ENCODE results near the gene PUS3. TPM values are rescaled to one million over a fixed set of nuclear protein-coding genes. Genes with fewer than 3 reads are reported as not detected.

PUS3 gene, protein sequence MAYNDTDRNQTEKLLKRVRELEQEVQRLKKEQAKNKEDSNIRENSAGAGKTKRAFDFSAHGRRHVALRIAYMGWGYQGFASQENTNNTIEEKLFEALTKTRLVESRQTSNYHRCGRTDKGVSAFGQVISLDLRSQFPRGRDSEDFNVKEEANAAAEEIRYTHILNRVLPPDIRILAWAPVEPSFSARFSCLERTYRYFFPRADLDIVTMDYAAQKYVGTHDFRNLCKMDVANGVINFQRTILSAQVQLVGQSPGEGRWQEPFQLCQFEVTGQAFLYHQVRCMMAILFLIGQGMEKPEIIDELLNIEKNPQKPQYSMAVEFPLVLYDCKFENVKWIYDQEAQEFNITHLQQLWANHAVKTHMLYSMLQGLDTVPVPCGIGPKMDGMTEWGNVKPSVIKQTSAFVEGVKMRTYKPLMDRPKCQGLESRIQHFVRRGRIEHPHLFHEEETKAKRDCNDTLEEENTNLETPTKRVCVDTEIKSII
- 12.7 TPM for total RNA-seq (2013)
- 1 to 10 TPM; 2.0 to 5.3 (median 3.1) TPM for polyA plus RNA-seq
- 2.5 and 4.0 TPM in 2 replicates for polyA minus RNA-seq
- 2.3 to 7.4 (median 4.8) reads per million in 11 experiments for total RNA-seq

DNA sequence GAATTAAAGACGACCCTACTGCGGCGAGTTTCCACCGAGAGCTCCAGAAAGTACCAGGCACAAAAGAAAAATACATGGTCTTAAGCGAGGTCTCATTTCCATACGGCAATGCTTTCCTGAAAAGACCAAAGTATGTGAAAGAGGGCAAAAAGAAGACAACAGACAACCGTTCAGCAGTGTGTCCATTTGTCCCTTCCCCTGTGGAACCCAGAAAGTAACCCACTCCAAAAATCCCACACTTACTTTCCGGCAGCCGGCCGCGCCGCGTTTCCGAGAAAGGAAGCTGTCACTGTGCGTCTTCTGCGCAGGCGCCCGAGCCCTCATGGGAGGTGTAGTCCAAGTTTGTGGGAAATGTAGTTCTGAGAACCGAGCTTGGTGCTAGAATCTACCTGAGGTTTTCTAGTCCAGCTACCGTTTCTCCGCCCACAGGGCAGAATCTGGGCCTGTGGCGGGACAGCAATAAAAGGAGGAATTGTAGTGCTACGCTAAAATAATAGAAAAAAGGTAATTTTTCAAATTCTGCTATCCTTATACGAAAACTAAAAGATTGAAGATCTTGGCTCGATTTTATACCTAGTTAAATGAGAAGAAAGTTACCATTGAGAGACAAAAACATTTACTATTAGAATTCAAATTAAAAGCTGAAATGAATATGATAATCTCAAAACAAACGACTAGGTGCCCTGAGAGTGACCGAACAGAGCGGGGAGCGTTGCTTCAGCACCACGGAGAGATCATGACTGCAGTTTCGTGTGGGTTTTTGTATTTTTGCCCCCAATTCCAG is at the start of gene PUS3:
Gene PUS3 (minus strand): TSS at position 280 of the 784 bp plus-strand sequence. CDS start 6,922 bp downstream, outside the sequence.
- peak; percentile 71 to 78 (median 72) for DNase-seq
- Mint-ChIP-seq H3K27ac (peak within 1 kb of the TSS; percentile 81 to 91 (median 90)), H3K4me3 (peak within 1 kb of the TSS; percentile 86 to 96), H3K27me3 (ENCODE audit: low read depth in 3 of 3) (peaks cover 33 to 42% (median 41%) of the 10 kb centered on the region in 3 donors), H3K9me3 (peaks cover 0 to 22% (median 14%) of the 10 kb centered on the region in 7 donors), H3K36me3 (peaks cover 19 to 24% of the 10 kb centered on the region in 2 donors), H3K4me1 (peaks cover 21% of the 10 kb centered on the region)
- intact Hi-C loops (cut with micrococcal nuclease), result loop anchor here in 1 of 2 donors (2.0 kb wide), 1 partner anchor 16 kb away; the partner anchor contains the start of gene HYLS1
- peak within 1 kb of the TSS; percentile 93 for H2AFZ ChIP-seq (ENCODE audit: insufficient read depth, low read depth, low read length, poor library complexity, severe bottlenecking)
- TF ChIP-seq, protein P1, sequence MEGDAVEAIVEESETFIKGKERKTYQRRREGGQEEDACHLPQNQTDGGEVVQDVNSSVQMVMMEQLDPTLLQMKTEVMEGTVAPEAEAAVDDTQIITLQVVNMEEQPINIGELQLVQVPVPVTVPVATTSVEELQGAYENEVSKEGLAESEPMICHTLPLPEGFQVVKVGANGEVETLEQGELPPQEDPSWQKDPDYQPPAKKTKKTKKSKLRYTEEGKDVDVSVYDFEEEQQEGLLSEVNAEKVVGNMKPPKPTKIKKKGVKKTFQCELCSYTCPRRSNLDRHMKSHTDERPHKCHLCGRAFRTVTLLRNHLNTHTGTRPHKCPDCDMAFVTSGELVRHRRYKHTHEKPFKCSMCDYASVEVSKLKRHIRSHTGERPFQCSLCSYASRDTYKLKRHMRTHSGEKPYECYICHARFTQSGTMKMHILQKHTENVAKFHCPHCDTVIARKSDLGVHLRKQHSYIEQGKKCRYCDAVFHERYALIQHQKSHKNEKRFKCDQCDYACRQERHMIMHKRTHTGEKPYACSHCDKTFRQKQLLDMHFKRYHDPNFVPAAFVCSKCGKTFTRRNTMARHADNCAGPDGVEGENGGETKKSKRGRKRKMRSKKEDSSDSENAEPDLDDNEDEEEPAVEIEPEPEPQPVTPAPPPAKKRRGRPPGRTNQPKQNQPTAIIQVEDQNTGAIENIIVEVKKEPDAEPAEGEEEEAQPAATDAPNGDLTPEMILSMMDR (IDR thresholded peaks at IDR 0.05), result no peak
- peak within 1 kb of the TSS; percentile 55 to 96 (median 86) for H3K4me3 ChIP-seq (replicated peaks in 1 of 3; ENCODE audit: low read depth in 2 of 3, low read length in 3 of 3)
- peaks cover 16 to 20% of the 10 kb centered on the region in 2 donors for H3K4me1 ChIP-seq (ENCODE audit: control insufficient read depth in 1 of 2, insufficient read depth in 2 of 2, low read length in 2 of 2)
- peaks cover 30 to 37% of the 10 kb centered on the region in 2 donors for H3K27me3 ChIP-seq (ENCODE audit: control insufficient read depth in 2 of 2, insufficient read depth in 2 of 2, low read length in 2 of 2)
- peaks cover 13 to 23% of the 10 kb centered on the region in 2 donors for H3K36me3 ChIP-seq (replicated peaks in 1 of 2; ENCODE audit: control insufficient read depth in 1 of 2, insufficient read depth in 2 of 2, low read length in 2 of 2)
- peaks cover 31% of the 10 kb centered on the region for H3K79me2 ChIP-seq (ENCODE audit: insufficient read depth, low read length)
- peaks cover 0 to 16% of the 10 kb centered on the region in 2 donors for H3K9me3 ChIP-seq (replicated peaks in 1 of 2; ENCODE audit: control insufficient read depth in 1 of 2, insufficient read depth in 1 of 2, low read length in 2 of 2)
- H3K4me2 ChIP-seq (replicated peaks; ENCODE audit: extremely low read depth, low read length, poor library complexity, severe bottlenecking), result peak within 1 kb of the TSS; percentile 92
- H3K9ac ChIP-seq (ENCODE audit: insufficient read depth, low read length, poor library complexity, severe bottlenecking), result peak within 1 kb of the TSS; percentile 69
- WGBS (ENCODE audit: insufficient coverage), result 0% methylated on average over 9 of the region's 31 CpGs
- H3K27ac ChIP-seq (ENCODE audit: low read depth in 1 of 2, low read length in 2 of 2), result peak within 1 kb of the TSS in 1 of 2 donors; percentile 74
- no peaks in the 10 kb centered on the region for H4K20me1 ChIP-seq (ENCODE audit: insufficient read depth, low read length)

DNA sequence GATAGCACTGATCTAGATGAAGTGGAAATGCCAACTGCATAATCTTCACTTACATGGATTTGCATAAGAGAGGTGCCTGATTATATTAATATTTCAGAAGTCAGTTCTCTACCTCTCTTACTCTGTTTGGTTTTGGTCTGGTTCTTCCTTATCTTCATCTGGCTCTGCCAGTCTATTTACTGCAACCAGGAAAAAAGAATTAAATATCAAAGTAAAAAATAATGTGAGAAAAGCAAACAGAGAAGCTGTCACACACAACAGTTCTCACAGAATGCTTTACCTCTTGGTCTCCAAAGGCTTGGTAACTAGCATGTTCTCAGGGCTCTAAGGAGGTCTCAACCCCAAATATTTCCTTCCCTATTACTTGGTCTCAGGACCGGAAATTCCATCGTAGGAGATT is 49.6 kb upstream of the PUS3 start:
- TF ChIP-seq, protein P1 (IDR thresholded peaks at IDR 0.05), result no peak
- H3K4me3 Mint-ChIP-seq, result no peak overlapping the region
- Histone ChIP-seq H3K4me1 (ENCODE audit: control insufficient read depth in 1 of 2, insufficient read depth in 2 of 2, low read length in 2 of 2) (no peaks in the 10 kb centered on the region), H3K4me3 (replicated peaks in 1 of 3; ENCODE audit: low read depth in 2 of 3, low read length in 3 of 3) (no peak overlapping the region), H3K27me3 (ENCODE audit: control insufficient read depth in 2 of 2, insufficient read depth in 2 of 2, low read length in 2 of 2) (no peaks in the 10 kb centered on the region), H4K20me1 (ENCODE audit: insufficient read depth, low read length) (no peaks in the 10 kb centered on the region), H3K27ac (ENCODE audit: low read depth in 1 of 2, low read length in 2 of 2) (no peak overlapping the region), H2AFZ (ENCODE audit: insufficient read depth, low read depth, low read length, poor library complexity, severe bottlenecking) (no peak overlapping the region), H3K9ac (ENCODE audit: insufficient read depth, low read length, poor library complexity, severe bottlenecking) (no peak overlapping the region), H3K4me2 (replicated peaks; ENCODE audit: extremely low read depth, low read length, poor library complexity, severe bottlenecking) (no peak overlapping the region), H3K79me2 (ENCODE audit: insufficient read depth, low read length) (no peaks in the 10 kb centered on the region), H3K9me3 (replicated peaks in 1 of 2; ENCODE audit: control insufficient read depth in 1 of 2, insufficient read depth in 1 of 2, low read length in 2 of 2) (no peaks in the 10 kb centered on the region), H3K36me3 (replicated peaks in 1 of 2; ENCODE audit: control insufficient read depth in 1 of 2, insufficient read depth in 2 of 2, low read length in 2 of 2) (no peaks in the 10 kb centered on the region)
- no peak overlapping the region for H3K27ac Mint-ChIP-seq
- WGBS (ENCODE audit: insufficient coverage), result 70% methylated on average over 2 of the region's 2 CpGs
- peaks cover 2 to 5% (median 3%) of the 10 kb centered on the region in 3 donors for H3K27me3 Mint-ChIP-seq (ENCODE audit: low read depth in 3 of 3)
- intact Hi-C loops (cut with micrococcal nuclease), result no loop called here
- no peaks in the 10 kb centered on the region for H3K4me1 Mint-ChIP-seq
- no peaks in the 10 kb centered on the region for H3K36me3 Mint-ChIP-seq
- no peak for DNase-seq
- H3K9me3 Mint-ChIP-seq, result peaks cover 0 to 2% (median 0%) of the 10 kb centered on the region in 7 donors

Measured in CD14-positive monocyte (primary cell).